ENCODE results near the gene ANKRD60. TPM values are rescaled to one million over a fixed set of nuclear protein-coding genes. Genes with fewer than 3 reads are reported as not detected.

Gene ANKRD60
- total RNA-seq, 2 donors from 2014 or later = not detected

DNA sequence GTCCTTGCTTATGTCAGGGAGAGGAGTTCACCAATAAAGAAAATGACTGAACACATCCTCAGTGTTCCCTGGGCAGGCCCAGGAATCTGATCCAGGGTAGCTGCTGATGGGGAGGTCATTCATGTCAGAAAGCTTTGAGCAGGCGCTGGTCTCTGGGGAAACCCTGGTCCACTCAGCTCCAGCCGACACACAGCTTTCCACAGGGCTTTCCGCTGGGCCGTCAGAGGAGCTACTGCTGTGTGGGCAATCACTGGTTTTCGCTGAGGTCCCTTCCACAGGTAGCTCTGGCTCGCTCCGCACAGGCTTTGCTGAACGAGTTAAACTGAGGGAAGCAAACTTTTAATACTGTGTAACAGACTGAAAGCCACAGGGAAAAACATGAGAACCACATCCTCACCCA lies 17.5 kb upstream of the ANKRD60 start:
- ATAC-seq = no peak
- intact Hi-C loops (cut with DNase I) = loop anchor here in 1 of 2 donors (10.0 kb wide), 1 partner anchor 209 kb away; no protein-coding TSS in a partner anchor
- no peak for DNase-seq

GRCh38 chr20:58245181-58245891 lies 16.9 kb upstream of the ANKRD60 start:
- DNase-seq = no peak
- no peak for ATAC-seq
- intact Hi-C loops (cut with DNase I) = loop anchor here in 1 of 2 donors (10.0 kb wide), 1 partner anchor 209 kb away; no protein-coding TSS in a partner anchor

GRCh38 chr20:58244517-58245030 lies 16.1 kb upstream of the ANKRD60 start:
- DNase-seq (no peak), ATAC-seq (no peak)
- intact Hi-C loops (cut with DNase I) = loop anchor here in 1 of 2 donors (10.0 kb wide), 1 partner anchor 210 kb away; no protein-coding TSS in a partner anchor

DNA sequence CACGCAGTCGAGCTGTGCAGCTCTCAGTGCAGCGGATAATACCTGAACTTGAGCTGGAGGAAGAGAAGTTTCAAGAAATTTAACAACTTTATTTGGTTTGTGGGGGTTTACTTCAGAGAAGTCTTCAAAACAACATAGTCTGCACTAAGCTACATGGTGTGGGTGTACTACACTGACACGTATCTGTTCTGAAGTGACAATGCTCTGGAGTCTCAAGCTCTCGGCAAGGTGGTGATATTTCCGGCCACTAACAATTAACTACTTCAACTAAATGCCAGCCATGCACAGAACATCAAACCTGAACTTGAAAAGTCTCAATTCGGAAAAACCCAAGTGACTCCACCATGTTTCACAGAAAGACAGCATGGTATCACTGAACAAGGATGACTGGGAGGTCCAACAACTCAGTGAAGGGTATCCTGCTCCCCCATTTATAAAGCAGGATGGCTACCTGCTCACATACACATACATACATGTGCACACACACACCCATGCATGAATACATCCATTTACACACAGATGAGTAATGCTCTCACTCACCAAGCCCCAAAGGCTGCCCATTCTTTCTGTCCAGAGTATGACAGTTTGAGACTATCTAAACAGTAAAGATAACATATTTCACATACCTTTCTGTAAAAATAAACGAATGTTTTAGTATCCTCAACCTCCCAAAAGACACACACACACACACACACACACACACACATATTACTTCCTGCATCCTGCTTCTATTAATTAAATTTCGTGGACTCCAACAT lies 15.4 kb upstream of the ANKRD60 start:
- ATAC-seq (no peak), DNase-seq (no peak)
- intact Hi-C loops (cut with DNase I) = loop anchor here in 1 of 2 donors (10.0 kb wide), 1 partner anchor 211 kb away; no protein-coding TSS in a partner anchor

GRCh38 chr20:58242824-58243223 lies 14.4 kb upstream of the ANKRD60 start:
- DNase-seq (no peak), ATAC-seq (no peak)
- intact Hi-C loops (cut with DNase I) = loop anchor here in 1 of 2 donors (10.0 kb wide), 1 partner anchor 212 kb away; no protein-coding TSS in a partner anchor

DNA sequence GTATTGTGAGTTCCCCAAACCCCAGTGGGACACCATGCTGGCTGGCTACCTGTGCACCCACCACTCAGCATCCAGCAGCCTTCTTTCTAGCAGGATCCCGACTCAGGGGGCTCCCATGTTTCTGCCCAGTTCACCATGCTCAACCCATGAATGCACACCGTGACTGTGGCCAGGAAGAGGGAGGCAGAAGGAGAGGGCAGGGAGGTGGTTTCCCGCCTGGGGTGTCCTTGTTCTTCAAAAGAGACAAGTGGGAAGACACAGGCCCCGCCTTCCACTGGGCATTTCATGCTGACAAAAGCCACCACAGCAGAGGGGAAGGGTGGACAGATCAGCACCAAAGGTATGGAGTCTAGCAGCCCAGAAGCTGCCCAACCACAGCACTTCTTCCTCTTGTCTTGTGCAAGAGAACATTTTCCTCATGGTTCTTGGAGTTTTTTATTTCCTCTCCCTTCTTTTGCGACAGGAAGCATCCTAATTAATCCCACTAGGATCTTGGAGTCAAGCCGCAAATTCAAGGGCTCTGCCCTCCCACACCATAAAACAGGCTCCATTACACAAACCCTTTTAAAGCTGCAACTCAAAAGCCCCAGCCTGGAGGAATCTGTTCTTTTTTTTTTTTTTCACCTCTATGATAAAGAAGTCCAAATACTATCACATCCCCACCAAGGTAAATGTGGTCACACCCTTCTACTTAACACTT lies 13.5 kb upstream of the ANKRD60 start:
- intact Hi-C loops (cut with DNase I) = loop anchor here in 1 of 2 donors (10.0 kb wide), 1 partner anchor 213 kb away; no protein-coding TSS in a partner anchor
- DNase-seq (no peak), ATAC-seq (no peak)

DNA sequence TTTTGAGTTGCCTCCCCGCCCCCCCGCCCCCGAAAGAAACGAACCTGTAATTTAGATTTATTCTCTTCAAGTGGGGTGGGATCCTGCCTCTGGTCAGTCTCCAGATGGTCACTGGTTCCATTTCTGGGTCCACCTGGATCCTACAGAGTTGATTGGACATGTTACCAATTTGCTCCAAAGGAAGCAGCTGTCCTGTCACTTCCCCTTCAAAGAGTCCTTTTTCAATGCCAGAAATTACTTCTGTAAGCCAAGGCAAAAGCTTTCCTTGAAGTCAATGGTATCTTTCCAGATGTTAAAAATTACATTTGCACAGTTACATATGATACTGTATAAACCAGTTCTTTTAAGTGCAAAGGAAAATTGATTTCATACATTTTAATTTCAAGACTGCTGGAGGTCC lies 12.0 kb upstream of the ANKRD60 start:
- DNase-seq (no peak), ATAC-seq (no peak)
- intact Hi-C loops (cut with DNase I) = loop anchor here in 1 of 2 donors (10.0 kb wide), 1 partner anchor 214 kb away; no protein-coding TSS in a partner anchor

- DNase-seq (no peak), ATAC-seq (no peak)
- intact Hi-C loops (cut with DNase I) = loop anchor here in 1 of 2 donors (5.0 kb wide), 3 partner anchors 208 to 598 kb away; partner anchors contain the start of gene STX16
Observed at GRCh38 chr20:58239216-58239615, 10.8 kb upstream of the ANKRD60 start.

GRCh38 chr20:58238490-58238889 lies 10.0 kb upstream of the ANKRD60 start:
- intact Hi-C loops (cut with DNase I) = loop anchor here in 1 of 2 donors (5.0 kb wide), 3 partner anchors 209 to 599 kb away; partner anchors contain the start of gene STX16
- ATAC-seq (no peak), DNase-seq (no peak)

DNA sequence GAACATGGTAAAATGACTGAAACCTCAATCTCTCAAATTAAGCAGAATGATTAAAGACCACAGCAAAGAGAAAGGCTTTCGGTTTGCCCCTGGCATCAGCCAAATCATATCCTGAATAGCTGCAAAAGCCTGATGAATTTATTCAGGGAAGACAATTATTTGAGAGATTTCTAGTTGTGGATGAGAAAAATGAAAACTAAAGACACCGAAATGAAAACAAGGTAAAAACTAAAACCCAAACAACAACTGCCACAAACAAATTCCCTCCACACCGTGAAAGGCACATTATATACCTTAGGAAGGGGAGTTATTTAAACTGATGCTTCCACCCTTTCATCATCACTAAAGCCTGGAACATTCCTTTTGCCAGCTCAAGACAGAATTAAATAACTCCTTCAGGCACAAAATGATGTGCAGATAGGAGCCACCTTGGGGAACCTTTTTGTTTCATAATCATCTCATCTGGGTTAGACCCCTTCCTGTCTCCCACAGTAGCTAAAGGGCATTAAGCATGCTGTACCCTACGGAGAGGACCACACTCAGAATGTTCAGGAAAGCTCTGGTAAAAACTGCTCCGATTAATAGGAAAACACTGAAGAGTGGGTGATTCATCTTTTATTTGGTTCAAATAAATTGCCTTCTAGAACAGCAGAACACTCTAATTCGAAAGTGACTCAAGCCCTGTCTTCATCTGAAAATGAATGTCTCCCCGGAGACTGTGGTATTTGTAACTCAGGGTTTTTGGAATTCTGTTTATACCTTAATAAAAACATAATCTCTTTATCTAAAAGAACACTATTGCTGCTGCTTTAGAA lies 9.1 kb upstream of the ANKRD60 start:
- intact Hi-C loops (cut with DNase I) = loop anchor here in 1 of 2 donors (5.0 kb wide), 3 partner anchors 210 to 600 kb away; partner anchors contain the start of gene STX16
- ATAC-seq (no peak), DNase-seq (no peak)

DNA sequence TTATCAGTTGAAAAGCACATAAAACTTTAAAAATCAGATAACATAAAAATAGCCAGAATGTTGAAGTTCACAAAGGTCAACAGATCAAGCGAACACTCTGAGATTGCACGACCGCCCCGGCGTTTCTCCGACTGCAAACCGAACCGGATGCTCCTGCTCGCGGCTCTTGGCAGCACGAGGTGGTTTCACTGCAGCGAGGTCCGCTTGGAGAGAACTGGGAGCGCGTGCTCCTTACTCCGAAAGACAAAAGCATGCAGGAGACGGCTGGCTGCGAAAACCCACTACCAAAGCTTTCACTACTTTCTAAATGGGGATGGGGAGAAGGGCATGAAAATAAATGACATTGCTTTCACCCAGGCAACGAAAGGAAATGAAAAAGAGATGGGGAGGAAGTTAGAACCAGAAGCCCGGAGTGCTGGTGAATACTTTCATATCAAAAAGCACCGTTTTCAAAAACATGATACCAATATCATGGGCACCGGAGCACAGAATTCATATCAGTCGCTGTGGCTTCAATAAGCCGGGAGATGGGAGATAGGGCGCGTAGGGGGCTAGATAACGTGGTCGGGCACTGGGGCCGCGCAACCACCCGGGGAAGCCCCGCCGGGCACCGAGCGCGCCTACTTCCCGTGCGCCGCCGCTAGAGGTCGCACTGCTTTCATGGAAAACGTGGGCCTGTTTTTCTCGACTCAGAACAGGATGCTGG lies 8.3 kb upstream of the ANKRD60 start:
- intact Hi-C loops (cut with DNase I) = loop anchor here in 1 of 2 donors (5.0 kb wide), 3 partner anchors 211 to 601 kb away; partner anchors contain the start of gene STX16
- ATAC-seq (peak; percentile 90 to 93), DNase-seq (peak; percentile 73)

GRCh38 chr20:58235010-58235409 lies 6.6 kb upstream of the ANKRD60 start:
- DNase-seq = no peak
- ATAC-seq = no peak
- intact Hi-C loops (cut with DNase I) = loop anchor here in 1 of 2 donors (5.0 kb wide), 3 partner anchors 212 to 602 kb away; partner anchors contain the start of gene STX16

GRCh38 chr20:58233881-58234528 lies 5.6 kb upstream of the ANKRD60 start:
- intact Hi-C loops (cut with DNase I) = no loop called here
- ATAC-seq = no peak
- DNase-seq = no peak

- ATAC-seq = no peak
- intact Hi-C loops (cut with DNase I) = no loop called here
- DNase-seq = no peak
Observed at GRCh38 chr20:58233393-58233792, 4.9 kb upstream of the ANKRD60 start.

DNA sequence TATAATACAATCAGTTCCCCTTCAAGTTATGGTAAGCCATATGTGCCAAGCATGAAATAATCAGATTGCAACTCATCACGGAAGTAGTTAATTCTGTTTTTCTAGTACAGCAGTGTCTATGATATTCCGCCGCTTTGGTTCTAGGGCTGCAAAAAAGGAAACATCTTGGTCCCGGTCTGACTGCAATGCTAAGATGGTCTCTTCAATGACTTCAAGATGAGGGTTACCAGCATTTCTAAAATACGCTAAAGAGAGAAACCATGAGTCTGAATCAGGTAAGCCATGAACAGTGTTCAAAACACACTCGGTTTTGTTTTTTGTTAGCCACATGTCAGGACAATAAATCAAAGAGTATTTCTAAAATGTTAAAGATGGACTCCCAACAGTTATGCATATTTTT lies 3.2 kb upstream of the ANKRD60 start:
- DNase-seq (no peak), ATAC-seq (no peak)
- intact Hi-C loops (cut with DNase I) = no loop called here

DNA sequence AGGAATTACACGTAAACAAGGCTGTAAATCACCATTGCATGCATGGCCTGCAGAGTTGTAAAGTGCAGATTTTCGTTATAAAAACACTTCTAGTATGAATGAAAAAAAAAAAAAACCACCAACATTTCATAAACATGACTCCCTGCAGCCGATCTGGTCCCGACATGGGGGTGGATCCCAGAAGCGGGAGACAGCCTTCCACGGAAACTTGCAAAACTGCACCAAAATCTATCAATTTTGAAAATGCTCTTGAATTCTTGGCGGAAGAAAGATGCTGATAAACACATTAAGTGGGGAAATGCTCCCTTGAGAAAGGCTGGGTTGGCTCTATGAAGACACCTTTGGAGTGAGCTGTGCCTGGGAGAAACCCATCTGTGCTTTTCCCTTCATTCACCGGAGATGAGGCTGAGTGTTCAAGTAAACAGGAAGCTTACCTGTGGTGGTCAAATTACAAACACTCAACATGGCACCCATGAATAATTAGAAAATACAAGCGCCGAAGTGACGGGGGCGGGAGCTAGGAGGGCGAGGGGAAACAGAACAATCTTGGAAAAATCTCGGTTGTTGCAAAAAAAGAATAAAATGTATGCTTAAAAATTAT lies 845 bp upstream of the ANKRD60 start:
- no peak for ATAC-seq
- intact Hi-C loops (cut with DNase I) = no loop called here

GRCh38 chr20:58228103-58228483 lies 360 bp downstream of the ANKRD60 start:
- no peak for DNase-seq
- intact Hi-C loops (cut with DNase I) = no loop called here

More for the DNA sequence above, 845 bp upstream of the ANKRD60 start:
- DNase-seq = no peak

More at GRCh38 chr20:58228103-58228483, 360 bp downstream of the ANKRD60 start:
- peak in 1 of 2 donors; percentile 10 for ATAC-seq
